Choroid plexus epithelial cell (primary cell): Measurements from ENCODE around the gene FCRL6.

Experiments
- DNase-seq: peaks from one replicate; pipeline ENCODE4 v3.0.0-alpha.2; 2010; ENCODE audit warnings: low read depth
- H3K4me3 ChIP-seq: 2 replicates; pipeline ENCODE4 v1.5.1; 2011; ENCODE audit warnings: low read depth, mild to moderate bottlenecking, control low read depth, low read length, moderate library complexity
- CTCF ChIP-seq: conservative IDR thresholded peaks from 2 replicates; pipeline ENCODE4 v1.5.1; 2011; ENCODE audit warnings: low read depth, mild to moderate bottlenecking, control low read depth, inconsistent platforms, low read length, moderate library complexity

Gene FCRL6

GRCh38 chr1:159771127-159771895 lies 30.8 kb upstream of the FCRL6 start:
- TF ChIP-seq CTCF = no peak
- no peak overlapping the region for H3K4me3 ChIP-seq
- DNase-seq = no peak

GRCh38 chr1:159774465-159774864 lies 27.7 kb upstream of the FCRL6 start:
- no peak overlapping the region for H3K4me3 ChIP-seq
- DNase-seq = no peak
- TF ChIP-seq CTCF = no peak

- no peak overlapping the region for H3K4me3 ChIP-seq
- no peak for TF ChIP-seq CTCF
- DNase-seq = peak; percentile 8
Observed at GRCh38 chr1:159775716-159776115, 26.4 kb upstream of the FCRL6 start.

- peak; percentile 27 for DNase-seq
- TF ChIP-seq CTCF = no peak
- H3K4me3 ChIP-seq = no peak overlapping the region
Observed at GRCh38 chr1:159778266-159778665, 23.9 kb upstream of the FCRL6 start.

GRCh38 chr1:159779403-159779851 lies 22.7 kb upstream of the FCRL6 start:
- H3K4me3 ChIP-seq = no peak overlapping the region
- TF ChIP-seq CTCF = no peak
- peak; percentile 72 for DNase-seq

- DNase-seq = peak; percentile 99
- H3K4me3 ChIP-seq = peak within 1 kb of the TSS; percentile 85
Observed at GRCh38 chr1:159780583-159781582, 21.3 kb upstream of the FCRL6 start, which contains the start of gene DUSP23. DUSP23 (plus strand) TSS chr1:159780962; CDS start chr1:159781101, 139 bp downstream.

More at GRCh38 chr1:159780583-159781582, 21.3 kb upstream of the FCRL6 start, which contains the start of gene DUSP23:
- TF ChIP-seq CTCF = peak; percentile 96
